Stomach (tissue), 4 donors: Measurements from ENCODE around the gene MLH3.

Experiments
- CTCF ChIP-seq, 7 experiments: fragments of 450-650 bp in 4 of 7; fragments of 200-600 bp in 3 of 7; sonication (generic) in 3 of 7; IDR thresholded peaks; one replicate each; pipeline ENCODE4 v1.5.1; 2016 to 2019; ENCODE audit warnings: antibody characterized with exemption in 7 of 7, control low read depth in 2 of 7, mild to moderate bottlenecking in 1 of 7
- POLR2A ChIP-seq, 4 donors: fragments of 450-650 bp; IDR thresholded peaks; one replicate each; pipeline ENCODE4 v1.6.1; 2016; ENCODE audit warnings: antibody characterized with exemption in 4 of 4, control low read depth in 2 of 4, mild to moderate bottlenecking in 1 of 4, moderate library complexity in 1 of 4

DNA sequence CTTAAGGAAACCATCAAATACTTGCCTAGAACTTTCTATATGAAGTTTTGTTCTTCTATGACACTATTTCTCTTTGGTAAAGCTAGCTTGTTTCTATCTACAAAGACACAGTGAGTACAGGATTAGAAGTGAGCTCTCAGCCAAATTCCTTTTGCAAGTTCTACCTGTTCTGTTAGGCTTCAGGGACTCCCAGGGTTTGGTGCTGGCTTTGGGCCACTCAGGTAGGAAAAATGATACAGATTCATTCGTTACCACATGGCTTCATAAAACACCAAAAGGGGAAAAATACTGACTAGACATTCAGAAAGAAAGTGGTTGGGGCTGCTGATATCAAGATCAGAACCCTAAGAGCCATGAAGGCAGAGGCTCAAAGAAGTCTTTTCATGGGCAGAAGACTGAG lies 32.0 kb upstream of the MLH3 start:
- no peak for TF ChIP-seq CTCF (IDR thresholded peaks at IDR 0.05)
- TF ChIP-seq POLR2A (IDR thresholded peaks at IDR 0.05), result no peak
